HepG2 (cell line): Measurements from ENCODE around the gene MLANA. TPM values are rescaled to one million over a fixed set of nuclear protein-coding genes. Genes with fewer than 3 reads are reported as not detected.

Experiments
- FOXA3 ChIP-seq: IDR thresholded peaks from 2 replicates; pipeline ENCODE4 v1.6.1; 2016; ENCODE audit warnings: missing genetic modification reagents, missing compliant biosample characterization
- FOXP4 ChIP-seq: sonication (generic); formaldehyde crosslinking; IDR thresholded peaks from 2 replicates; pipeline ENCODE4 v1.4.0; 2020; ENCODE audit warnings: missing genetic modification reagents
- HNRNPH1 ChIP-seq: fragments of 200-400 bp; formaldehyde crosslinking; optimal IDR thresholded peaks from 2 replicates; pipeline ENCODE3; 2017; ENCODE audit warnings: mild to moderate bottlenecking, low read depth, low read length
- NFATC3 ChIP-seq: sonication (generic); formaldehyde crosslinking; IDR thresholded peaks from 2 replicates; pipeline ENCODE4 v1.5.1; 2020; ENCODE audit warnings: mild to moderate bottlenecking, missing genetic modification reagents
- NONO ChIP-seq, 2 experiments: fragments of 450-650 bp in 1 of 2; sonication (generic) in 1 of 2; formaldehyde crosslinking in 1 of 2; IDR thresholded peaks in 1 of 2; conservative IDR thresholded peaks in 1 of 2; 2 replicates each; pipeline versions ENCODE4 v1.6.1 to v1.8.0; 2017 to 2022; ENCODE audit warnings: mild to moderate bottlenecking in 1 of 2, missing genetic modification reagents in 1 of 2, moderate library complexity in 1 of 2
- POGK ChIP-seq: sonication (generic); formaldehyde crosslinking; conservative IDR thresholded peaks from 2 replicates; pipeline ENCODE4 v1.8.0; 2022; ENCODE audit warnings: mild to moderate bottlenecking, moderate library complexity, missing genetic modification reagents
- TAF15 ChIP-seq: fragments of 200-400 bp; formaldehyde crosslinking; IDR thresholded peaks from one replicate; pipeline ENCODE4 v1.6.1; 2018; ENCODE audit warnings: mild to moderate bottlenecking, low read depth, low read length; ENCODE audit not compliant: poor library complexity, severe bottlenecking
- TBP ChIP-seq: sonication (generic); formaldehyde crosslinking; IDR thresholded peaks from 2 replicates; pipeline ENCODE4 v1.5.0; 2020; ENCODE audit warnings: missing genetic modification reagents
- ZKSCAN1 ChIP-seq: fragments of 150-350 bp; IDR thresholded peaks from 2 replicates; pipeline ENCODE4 v1.6.1; 2014; ENCODE audit warnings: low read length
- ZNF331 ChIP-seq: sonication (generic); formaldehyde crosslinking; IDR thresholded peaks from 2 replicates; pipeline ENCODE4 v1.4.0; 2020; ENCODE audit warnings: missing genetic modification reagents
- ZNF546 ChIP-seq: sonication (generic); formaldehyde crosslinking; conservative IDR thresholded peaks from 2 replicates; pipeline ENCODE4 v1.8.1; 2023; ENCODE audit warnings: mild to moderate bottlenecking, missing genetic modification reagents
- ZNF550 ChIP-seq: sonication (generic); formaldehyde crosslinking; IDR thresholded peaks from 2 replicates; pipeline ENCODE4 v1.4.0; 2020; ENCODE audit warnings: mild to moderate bottlenecking, missing genetic modification reagents, borderline replicate concordance
- ZNF589 ChIP-seq: sonication (generic); formaldehyde crosslinking; conservative IDR thresholded peaks from 2 replicates; pipeline ENCODE4 v1.8.0; 2022; ENCODE audit warnings: mild to moderate bottlenecking, moderate library complexity, missing genetic modification reagents
- ZNF883 ChIP-seq: sonication (generic); formaldehyde crosslinking; IDR thresholded peaks from 2 replicates; pipeline ENCODE4 v1.5.1; 2020; ENCODE audit warnings: mild to moderate bottlenecking, missing genetic modification reagents; ENCODE audit errors: not compliant biosample characterization
- polyA plus RNA-seq, 8 experiments: library from polyadenylated mRNA; depleted of rRNA in 3 of 8; stranded (reverse) in 7 of 8; unstranded in 1 of 8; fragments of >200 nt; fragmentation: Illumina TruSeq in 4 of 8; extraction: Trizol in 4 of 8; gene quantifications; 2 replicates each; pipeline versions ENCODE4 v1.2.1 to v1.2.3, GENCODE V29; 2011 to 2016; ENCODE audit warnings: low read depth in 4 of 8, missing spikeins in 1 of 8, mixed read lengths in 1 of 8; ENCODE audit not compliant: insufficient read depth in 1 of 8
- total RNA-seq, 5 experiments: library from RNA; depleted of rRNA; stranded (reverse); fragments of >200 nt; fragmentation: Illumina TruSeq; extraction: Trizol; gene quantifications; 2 replicates each; pipeline ENCODE4 v1.2.3, GENCODE V29; 2016; ENCODE audit warnings: low read depth in 1 of 5
- TF ChIP-seq, protein P1 (sequence below): sonication (generic); formaldehyde crosslinking; IDR thresholded peaks from 2 replicates; pipeline ENCODE4 v1.5.1; 2020; ENCODE audit warnings: mild to moderate bottlenecking, missing genetic modification reagents, borderline replicate concordance
- TF ChIP-seq, protein P2 (sequence below): sonication (generic); formaldehyde crosslinking; IDR thresholded peaks from 2 replicates; pipeline ENCODE4 v1.5.0; 2020; ENCODE audit warnings: missing genetic modification reagents, mild to moderate bottlenecking, borderline replicate concordance
- TF ChIP-seq, protein P3 (sequence below): IDR thresholded peaks from 2 replicates; pipeline ENCODE4 v1.6.1; 2016; ENCODE audit warnings: mild to moderate bottlenecking, missing biosample characterization, missing genetic modification reagents

The MLANA gene
- total and polyA plus RNA-seq, 2 of the 13 experiments (the other 11 are each of a cell fraction or from before 2014, with no cell fraction given) = 0.11 to 0.18 TPM

DNA sequence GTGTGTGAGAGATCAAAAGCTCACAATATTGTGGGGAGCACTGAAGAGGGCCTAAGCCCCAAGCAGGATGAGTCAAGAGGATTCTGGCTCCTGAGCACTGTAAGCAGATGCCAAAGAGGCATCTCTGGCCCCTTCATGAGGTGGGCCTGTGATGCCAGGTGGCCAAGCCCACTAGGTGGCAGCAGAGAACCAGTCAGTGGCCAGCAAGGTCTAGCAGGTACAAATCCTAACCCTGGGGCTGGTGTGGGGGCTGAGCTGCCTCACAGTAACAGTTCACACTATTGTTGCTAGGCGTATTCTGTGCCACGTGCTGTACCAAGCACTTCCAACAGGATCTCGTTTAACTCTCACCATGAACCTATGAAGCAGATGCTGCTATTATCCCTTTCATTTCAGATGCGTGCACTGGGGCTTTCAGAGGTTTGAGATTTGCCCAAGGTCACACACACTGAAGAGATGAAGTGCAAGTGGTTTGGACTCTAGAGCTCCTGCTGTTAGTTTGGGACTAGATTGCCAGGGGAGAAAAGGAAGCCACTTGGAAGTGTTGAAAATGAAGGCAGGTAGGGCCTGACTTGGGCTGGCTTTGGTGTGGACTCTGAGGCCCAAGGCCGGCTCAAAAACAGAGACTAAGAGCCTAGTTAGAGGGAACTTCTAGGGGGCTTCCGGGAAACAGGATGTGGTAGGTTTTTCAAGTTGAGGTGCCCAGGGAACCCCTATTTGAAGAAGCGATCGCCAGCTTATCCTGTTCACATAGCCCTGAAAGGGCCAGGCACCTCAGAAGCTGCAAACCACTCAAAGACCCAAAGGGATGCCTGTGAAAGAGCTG lies 4.4 kb upstream of the MLANA start (continued):
- no peak for TF ChIP-seq ZNF883
- TF ChIP-seq ZKSCAN1 = no peak
- TF ChIP-seq HNRNPH1 = no peak
- no peak for TF ChIP-seq ZNF589 (CRISPR knock-in tag)
- TF ChIP-seq NFATC3 (CRISPR knock-in tag) = no peak
- TF ChIP-seq, protein P1, sequence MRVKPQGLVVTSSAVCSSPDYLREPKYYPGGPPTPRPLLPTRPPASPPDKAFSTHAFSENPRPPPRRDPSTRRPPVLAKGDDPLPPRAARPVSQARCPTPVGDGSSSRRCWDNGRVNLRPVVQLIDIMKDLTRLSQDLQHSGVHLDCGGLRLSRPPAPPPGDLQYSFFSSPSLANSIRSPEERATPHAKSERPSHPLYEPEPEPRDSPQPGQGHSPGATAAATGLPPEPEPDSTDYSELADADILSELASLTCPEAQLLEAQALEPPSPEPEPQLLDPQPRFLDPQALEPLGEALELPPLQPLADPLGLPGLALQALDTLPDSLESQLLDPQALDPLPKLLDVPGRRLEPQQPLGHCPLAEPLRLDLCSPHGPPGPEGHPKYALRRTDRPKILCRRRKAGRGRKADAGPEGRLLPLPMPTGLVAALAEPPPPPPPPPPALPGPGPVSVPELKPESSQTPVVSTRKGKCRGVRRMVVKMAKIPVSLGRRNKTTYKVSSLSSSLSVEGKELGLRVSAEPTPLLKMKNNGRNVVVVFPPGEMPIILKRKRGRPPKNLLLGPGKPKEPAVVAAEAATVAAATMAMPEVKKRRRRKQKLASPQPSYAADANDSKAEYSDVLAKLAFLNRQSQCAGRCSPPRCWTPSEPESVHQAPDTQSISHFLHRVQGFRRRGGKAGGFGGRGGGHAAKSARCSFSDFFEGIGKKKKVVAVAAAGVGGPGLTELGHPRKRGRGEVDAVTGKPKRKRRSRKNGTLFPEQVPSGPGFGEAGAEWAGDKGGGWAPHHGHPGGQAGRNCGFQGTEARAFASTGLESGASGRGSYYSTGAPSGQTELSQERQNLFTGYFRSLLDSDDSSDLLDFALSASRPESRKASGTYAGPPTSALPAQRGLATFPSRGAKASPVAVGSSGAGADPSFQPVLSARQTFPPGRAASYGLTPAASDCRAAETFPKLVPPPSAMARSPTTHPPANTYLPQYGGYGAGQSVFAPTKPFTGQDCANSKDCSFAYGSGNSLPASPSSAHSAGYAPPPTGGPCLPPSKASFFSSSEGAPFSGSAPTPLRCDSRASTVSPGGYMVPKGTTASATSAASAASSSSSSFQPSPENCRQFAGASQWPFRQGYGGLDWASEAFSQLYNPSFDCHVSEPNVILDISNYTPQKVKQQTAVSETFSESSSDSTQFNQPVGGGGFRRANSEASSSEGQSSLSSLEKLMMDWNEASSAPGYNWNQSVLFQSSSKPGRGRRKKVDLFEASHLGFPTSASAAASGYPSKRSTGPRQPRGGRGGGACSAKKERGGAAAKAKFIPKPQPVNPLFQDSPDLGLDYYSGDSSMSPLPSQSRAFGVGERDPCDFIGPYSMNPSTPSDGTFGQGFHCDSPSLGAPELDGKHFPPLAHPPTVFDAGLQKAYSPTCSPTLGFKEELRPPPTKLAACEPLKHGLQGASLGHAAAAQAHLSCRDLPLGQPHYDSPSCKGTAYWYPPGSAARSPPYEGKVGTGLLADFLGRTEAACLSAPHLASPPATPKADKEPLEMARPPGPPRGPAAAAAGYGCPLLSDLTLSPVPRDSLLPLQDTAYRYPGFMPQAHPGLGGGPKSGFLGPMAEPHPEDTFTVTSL (CRISPR knock-in tag) = no peak
- TF ChIP-seq ZNF331 (CRISPR knock-in tag) = no peak
- no peak for TF ChIP-seq POGK (CRISPR knock-in tag)
- TF ChIP-seq FOXP4 (CRISPR knock-in tag) = 0 out of 2 replicates have a peak, but pooled peaks have one; percentile 33
- TF ChIP-seq NONO (IDR thresholded peaks at IDR 0.05) = no peak
- TF ChIP-seq NONO (CRISPR knock-in tag; conservative IDR thresholded peaks at IDR 0.05) = 0 out of 2 replicates have a peak, but pooled peaks have one; percentile 36
- no peak for TF ChIP-seq TBP (CRISPR knock-in tag)
- TF ChIP-seq, protein P2, sequence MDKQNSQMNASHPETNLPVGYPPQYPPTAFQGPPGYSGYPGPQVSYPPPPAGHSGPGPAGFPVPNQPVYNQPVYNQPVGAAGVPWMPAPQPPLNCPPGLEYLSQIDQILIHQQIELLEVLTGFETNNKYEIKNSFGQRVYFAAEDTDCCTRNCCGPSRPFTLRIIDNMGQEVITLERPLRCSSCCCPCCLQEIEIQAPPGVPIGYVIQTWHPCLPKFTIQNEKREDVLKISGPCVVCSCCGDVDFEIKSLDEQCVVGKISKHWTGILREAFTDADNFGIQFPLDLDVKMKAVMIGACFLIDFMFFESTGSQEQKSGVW = no peak
- no peak for TF ChIP-seq ZNF550 (CRISPR knock-in tag)
- no peak for TF ChIP-seq ZNF546 (CRISPR knock-in tag)
- no peak for TF ChIP-seq TAF15
- TF ChIP-seq, protein P3, sequence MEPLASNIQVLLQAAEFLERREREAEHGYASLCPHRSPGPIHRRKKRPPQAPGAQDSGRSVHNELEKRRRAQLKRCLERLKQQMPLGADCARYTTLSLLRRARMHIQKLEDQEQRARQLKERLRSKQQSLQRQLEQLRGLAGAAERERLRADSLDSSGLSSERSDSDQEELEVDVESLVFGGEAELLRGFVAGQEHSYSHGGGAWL (CRISPR knock-in tag) = no peak
- no peak for TF ChIP-seq FOXA3
